Activated CD4-positive, alpha-beta T cell treated with anti-CD3 and anti-CD28 coated beads, Interleukin-2, Interleukin-6, amounts not matched to agents 100 ng/mL and 50 ng/mL, durations not matched to agents 16 hours and 8 hours (primary cell): Measurements from ENCODE around the gene ADAMTS17.
"Not testable (repeated sequence)": the region's sequence is repeated elsewhere in the genome, so short reads cannot be mapped to it uniquely, and the experiment has no call there.

ENCODE experiments used
- DNase-seq: peaks from one replicate; pipeline ENCODE4 v3.0.0-alpha.2; 2020

The ADAMTS17 gene

GRCh38 chr15:99984491-99985243 is 357.1 kb downstream of the ADAMTS17 start:
- DNase-seq: no peak

- DNase-seq: no peak
Observed at GRCh38 chr15:99983886-99984286, 357.9 kb downstream of the ADAMTS17 start.

GRCh38 chr15:99983171-99983885 is 358.4 kb downstream of the ADAMTS17 start:
- DNase-seq: no peak

GRCh38 chr15:99982662-99983061 is 359.1 kb downstream of the ADAMTS17 start:
- no peak for DNase-seq

GRCh38 chr15:99981839-99982658 is 359.7 kb downstream of the ADAMTS17 start:
- no peak for DNase-seq

- DNase-seq: no peak
Observed at GRCh38 chr15:99981191-99981647, 360.6 kb downstream of the ADAMTS17 start.

GRCh38 chr15:99980752-99981151 is 361.0 kb downstream of the ADAMTS17 start:
- no peak for DNase-seq

GRCh38 chr15:99979886-99980285 is 361.9 kb downstream of the ADAMTS17 start:
- DNase-seq: not testable (repeated sequence)

- no peak for DNase-seq
Observed at GRCh38 chr15:99979371-99979770, 362.4 kb downstream of the ADAMTS17 start.

GRCh38 chr15:99978426-99978825 is 363.3 kb downstream of the ADAMTS17 start:
- no peak for DNase-seq

- DNase-seq: no peak
Observed at GRCh38 chr15:99977929-99978328, 363.8 kb downstream of the ADAMTS17 start.

GRCh38 chr15:99976811-99977271 is 364.9 kb downstream of the ADAMTS17 start:
- DNase-seq: no peak

- DNase-seq: no peak
Observed at GRCh38 chr15:99976000-99976399, 365.8 kb downstream of the ADAMTS17 start.

- no peak for DNase-seq
Observed at GRCh38 chr15:99974246-99974645, 367.5 kb downstream of the ADAMTS17 start.

GRCh38 chr15:99973351-99973750 is 368.4 kb downstream of the ADAMTS17 start:
- no peak for DNase-seq

GRCh38 chr15:99970891-99971430 is 370.8 kb downstream of the ADAMTS17 start:
- no peak for DNase-seq

- no peak for DNase-seq
Observed at GRCh38 chr15:99969261-99969920, 372.4 kb downstream of the ADAMTS17 start.

GRCh38 chr15:99967841-99968371 is 373.9 kb downstream of the ADAMTS17 start:
- no peak for DNase-seq

- DNase-seq: no peak
Observed at GRCh38 chr15:99966815-99967214, 375.0 kb downstream of the ADAMTS17 start.

- DNase-seq: no peak
Observed at GRCh38 chr15:99965376-99965775, 376.4 kb downstream of the ADAMTS17 start.

- DNase-seq: no peak
Observed at GRCh38 chr15:99963976-99964375, 377.8 kb downstream of the ADAMTS17 start.
